GM06990 (cell line): ENCODE data around the gene PTPRN2.

Source experiments
- DNase-seq: peaks from one replicate; pipeline ENCODE4 v3.0.0-alpha.2; 2011; ENCODE audit not compliant: insufficient read length; ENCODE audit errors: extremely low read depth
- H3K27me3 ChIP-seq: replicated peaks from 2 replicates; pipeline ENCODE4 v1.6.0; 2011; ENCODE audit warnings: low read length; ENCODE audit not compliant: control insufficient read depth, insufficient read depth
- H3K36me3 ChIP-seq: 2 replicates; pipeline ENCODE4 v1.5.1; 2011; ENCODE audit warnings: low read length; ENCODE audit not compliant: control insufficient read depth, insufficient read depth
- H3K4me3 ChIP-seq: replicated peaks from 2 replicates; pipeline ENCODE4 v1.5.1; 2011; ENCODE audit warnings: low read depth, mild to moderate bottlenecking, control low read depth, low read length
- CTCF ChIP-seq: IDR thresholded peaks from 2 replicates; pipeline ENCODE4 v1.5.1; 2011; ENCODE audit warnings: low read length, control low read depth, mild to moderate bottlenecking, inconsistent platforms; ENCODE audit not compliant: insufficient read depth, poor library complexity, severe bottlenecking

PTPRN2 gene

GRCh38 chr7:157662110-157662791, 925.4 kb downstream of the PTPRN2 start:
- Histone ChIP-seq H3K27me3 (no peaks in the 10 kb centered on the region), H3K36me3 (no peaks in the 10 kb centered on the region), H3K4me3 (no peak overlapping the region)
- no peak for TF ChIP-seq CTCF
- no peak for DNase-seq

GRCh38 chr7:157661611-157661975, 926.0 kb downstream of the PTPRN2 start:
- no peaks in the 10 kb centered on the region for H3K27me3 ChIP-seq
- H3K4me3 ChIP-seq, result no peak overlapping the region
- no peak for DNase-seq
- no peaks in the 10 kb centered on the region for H3K36me3 ChIP-seq
- no peak for TF ChIP-seq CTCF

- DNase-seq, result no peak
- H3K36me3 ChIP-seq, result no peaks in the 10 kb centered on the region
- no peak overlapping the region for H3K4me3 ChIP-seq
- no peaks in the 10 kb centered on the region for H3K27me3 ChIP-seq
- no peak for TF ChIP-seq CTCF
These were observed 926.5 kb downstream of the PTPRN2 start for GRCh38 chr7:157660971-157661610.

- no peak for DNase-seq
- no peak overlapping the region for H3K4me3 ChIP-seq
- H3K27me3 ChIP-seq, result no peaks in the 10 kb centered on the region
- TF ChIP-seq CTCF, result no peak
- H3K36me3 ChIP-seq, result no peaks in the 10 kb centered on the region
These were observed 928.7 kb downstream of the PTPRN2 start for GRCh38 chr7:157658851-157659412.

- Histone ChIP-seq H3K36me3 (no peaks in the 10 kb centered on the region), H3K4me3 (no peak overlapping the region), H3K27me3 (no peaks in the 10 kb centered on the region)
- no peak for TF ChIP-seq CTCF
- DNase-seq, result no peak
These were observed 929.6 kb downstream of the PTPRN2 start for GRCh38 chr7:157657741-157658740.
